OCI-M2 (cell line): ENCODE results near the gene SETDB2.
A peak's percentile ranks its signal among the peaks of the same experiment; 100 is the strongest.

ENCODE experiments used
- DNase-seq: peaks from one replicate; lab custom pipeline; 2025; ENCODE audit not compliant: unreplicated experiment; lab: John Stamatoyannopoulos, UW

The SETDB2 gene

GRCh38 chr13:49443704-49444523, at the start of gene SETDB2, which contains the start of gene CAB39L:
Gene SETDB2, plus strand, starts transcription at chr13:49444274. Its CDS starts 7,620 bp downstream, at chr13:49451894.
Gene CAB39L, minus strand, starts transcription at chr13:49444064. Its CDS starts 61,154 bp downstream, at chr13:49382910.
- peak; percentile 96 for DNase-seq

GRCh38 chr13:49395451-49395865, 48.6 kb upstream of the SETDB2 start:
- DNase-seq: no peak

GRCh38 chr13:49395878-49396380, 48.1 kb upstream of the SETDB2 start:
- DNase-seq: no peak

- DNase-seq: no peak
These were observed 44.1 kb upstream of the SETDB2 start for GRCh38 chr13:49399801-49400472.

GRCh38 chr13:49400755-49401659, 43.1 kb upstream of the SETDB2 start:
- DNase-seq: peak; percentile 72

- DNase-seq: no peak
These were observed 39.9 kb upstream of the SETDB2 start for GRCh38 chr13:49403996-49404702.

- DNase-seq: no peak
These were observed 39.4 kb upstream of the SETDB2 start for GRCh38 chr13:49404703-49405020.

- no peak for DNase-seq
These were observed 37.0 kb upstream of the SETDB2 start for GRCh38 chr13:49407068-49407467.

GRCh38 chr13:49407936-49408335, 36.1 kb upstream of the SETDB2 start:
- no peak for DNase-seq

GRCh38 chr13:49409008-49409407, 35.1 kb upstream of the SETDB2 start:
- DNase-seq: no peak

- DNase-seq: no peak
These were observed 34.1 kb upstream of the SETDB2 start for GRCh38 chr13:49410006-49410405.

- DNase-seq: no peak
These were observed 33.6 kb upstream of the SETDB2 start for GRCh38 chr13:49410477-49410876.

- DNase-seq: no peak
These were observed 32.7 kb upstream of the SETDB2 start for GRCh38 chr13:49411353-49411752.

GRCh38 chr13:49412749-49413148, 31.3 kb upstream of the SETDB2 start:
- no peak for DNase-seq

GRCh38 chr13:49417161-49417560, 26.9 kb upstream of the SETDB2 start:
- no peak for DNase-seq

- DNase-seq: no peak
These were observed 25.9 kb upstream of the SETDB2 start for GRCh38 chr13:49418206-49418605.

GRCh38 chr13:49419276-49419675, 24.8 kb upstream of the SETDB2 start:
- DNase-seq: no peak

- DNase-seq: no peak
These were observed 22.7 kb upstream of the SETDB2 start for GRCh38 chr13:49421391-49421790.

- DNase-seq: no peak
These were observed 20.0 kb upstream of the SETDB2 start for GRCh38 chr13:49424011-49424560.

GRCh38 chr13:49428041-49428763, 15.9 kb upstream of the SETDB2 start:
- no peak for DNase-seq
